OCI-M1 (cell line): ENCODE measurements around the gene TRAPPC14.
A peak's percentile ranks its signal among the peaks of the same experiment; 100 is the strongest.
"Not testable (repeated sequence)": the region's sequence is repeated elsewhere in the genome, so short reads cannot be mapped to it uniquely, and the experiment has no call there.

Source experiments
- DNase-seq: peaks from one replicate; lab custom pipeline; 2025; lab: John Stamatoyannopoulos, UW

The TRAPPC14 gene

GRCh38 chr7:100153708-100154535 is 4.6 kb downstream of the TRAPPC14 start:
- DNase-seq, result no peak

- no peak for DNase-seq
Measured at GRCh38 chr7:100152937-100153666, 5.4 kb downstream of the TRAPPC14 start.

GRCh38 chr7:100152404-100152803 is 6.1 kb downstream of the TRAPPC14 start:
- DNase-seq, result peak; percentile 91

GRCh38 chr7:100148559-100149328 is 9.8 kb downstream of the TRAPPC14 start, which contains the start of gene LAMTOR4:
TSS of gene LAMTOR4 (plus strand) at chr7:100148918. CDS start at chr7:100148973, 55 bp downstream.
- peak; percentile 100 for DNase-seq

GRCh38 chr7:100148225-100148558 is 10.3 kb downstream of the TRAPPC14 start:
- DNase-seq, result no peak

GRCh38 chr7:100147278-100147677 is 11.2 kb downstream of the TRAPPC14 start:
- DNase-seq, result no peak

GRCh38 chr7:100146350-100146749 is 12.2 kb downstream of the TRAPPC14 start:
- peak; percentile 81 for DNase-seq

- no peak for DNase-seq
Measured at GRCh38 chr7:100142461-100142860, 16.1 kb downstream of the TRAPPC14 start.

- no peak for DNase-seq
Measured at GRCh38 chr7:100141555-100141949, 17.0 kb downstream of the TRAPPC14 start.

- no peak for DNase-seq
Measured at GRCh38 chr7:100137851-100138760, 20.4 kb downstream of the TRAPPC14 start.

GRCh38 chr7:100132697-100133151 is 25.8 kb downstream of the TRAPPC14 start:
- peak; percentile 91 for DNase-seq

GRCh38 chr7:100132126-100132525 is 26.4 kb downstream of the TRAPPC14 start:
- DNase-seq, result peak; percentile 36

- DNase-seq, result peak; percentile 94
Measured at GRCh38 chr7:100130608-100131453, 27.7 kb downstream of the TRAPPC14 start.

GRCh38 chr7:100130220-100130607 is 28.3 kb downstream of the TRAPPC14 start:
- not testable (repeated sequence) for DNase-seq

- DNase-seq, result no peak
Measured at GRCh38 chr7:100128637-100128963, 29.9 kb downstream of the TRAPPC14 start.

- DNase-seq, result peak; percentile 68
Measured at GRCh38 chr7:100127866-100128636, 30.5 kb downstream of the TRAPPC14 start.

GRCh38 chr7:100126931-100127865 is 31.3 kb downstream of the TRAPPC14 start, which contains the start of gene MBLAC1:
TSS of gene MBLAC1 (plus strand) at chr7:100126967. CDS start at chr7:100127396, 429 bp downstream.
- DNase-seq, result peak; percentile 98

- no peak for DNase-seq
Measured at GRCh38 chr7:100126239-100126930, 32.1 kb downstream of the TRAPPC14 start.
